HG03039 (cell line): ENCODE data around the gene WAPL.
A peak's percentile ranks its signal among the peaks of the same experiment; 100 is the strongest.
"Not testable (repeated sequence)": the region's sequence is repeated elsewhere in the genome, so short reads cannot be mapped to it uniquely, and the experiment has no call there.

Experiments
- ATAC-seq: cut with Tn5 transposase; IDR thresholded peaks from one replicate; pipeline ENCODE4 v1.9.1; 2021; ENCODE audit warnings: mild to moderate bottlenecking, moderate library complexity; ENCODE audit not compliant: unreplicated experiment

WAPL gene

DNA sequence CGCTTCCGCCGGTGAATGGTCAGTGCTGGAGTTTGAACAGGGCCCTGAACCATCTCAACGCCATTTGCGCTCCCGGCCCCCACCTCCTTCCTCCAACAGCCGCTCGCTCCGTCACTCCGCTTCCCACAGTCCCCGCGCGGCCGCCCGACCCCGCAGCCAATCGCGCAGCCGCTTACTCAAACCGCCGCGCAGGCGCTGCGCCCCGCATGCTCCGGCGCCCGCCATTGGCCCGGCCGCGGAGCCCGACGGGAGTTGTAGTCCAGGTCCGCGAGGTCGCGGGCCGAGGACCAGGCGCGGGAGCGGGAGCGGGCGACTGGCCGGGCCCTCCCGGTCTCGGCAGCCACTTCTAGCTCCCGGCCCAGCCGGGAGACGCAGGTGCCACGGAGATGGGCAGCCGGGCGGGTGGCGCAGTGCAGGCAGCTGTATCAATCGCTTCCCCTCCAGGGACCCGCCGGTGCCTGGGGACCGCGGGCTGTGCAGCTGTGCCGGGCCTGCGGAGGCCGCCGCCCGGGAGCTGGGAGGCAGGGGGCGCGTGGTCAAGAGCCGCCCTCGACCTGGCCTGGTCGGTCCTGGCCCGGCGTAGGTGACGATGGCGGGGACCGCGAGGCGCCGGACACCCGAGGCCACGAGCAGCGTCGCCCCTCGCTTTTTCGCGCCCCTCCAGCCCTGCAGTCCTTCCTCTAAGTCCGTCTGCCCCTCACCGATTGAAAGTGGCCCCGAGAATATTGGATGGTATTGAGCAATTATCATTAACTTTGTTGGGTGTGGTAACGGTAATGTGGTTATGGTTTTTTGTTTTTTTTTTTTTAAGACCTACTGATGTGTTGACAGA lies at the start of gene WAPL:
TSS of gene WAPL (minus strand) at position 115 of the 832 bp plus-strand sequence. CDS start 3,723 bp downstream, outside the sequence.
- peak; percentile 96 for ATAC-seq

DNA sequence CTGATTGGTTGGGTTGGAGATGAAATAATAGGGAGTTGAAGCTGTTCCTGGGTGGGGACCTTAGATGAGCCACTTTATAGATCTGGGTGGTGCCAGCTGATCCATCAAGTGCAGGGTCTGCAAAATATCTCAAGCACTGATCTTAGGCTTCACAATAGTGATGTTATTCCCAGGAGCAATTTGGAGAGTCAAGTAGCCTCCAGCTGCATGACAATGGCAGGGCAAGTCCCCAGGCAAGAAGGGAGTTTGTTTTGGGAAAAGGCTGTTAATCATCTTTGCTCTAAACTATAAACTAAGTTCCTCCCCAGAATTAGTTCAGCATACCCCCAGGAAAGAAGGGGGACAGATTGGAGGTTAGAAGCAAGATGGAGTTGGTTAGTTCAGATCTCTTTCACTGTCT lies 47.7 kb upstream of the WAPL start:
- no peak for ATAC-seq

- ATAC-seq, result not testable (repeated sequence)
Measured at GRCh38 chr10:86566518-86566917, 44.9 kb upstream of the WAPL start.

- ATAC-seq, result not testable (repeated sequence)
Measured at GRCh38 chr10:86563338-86563737, 41.7 kb upstream of the WAPL start.

GRCh38 chr10:86558695-86559094 lies 37.1 kb upstream of the WAPL start:
- not testable (repeated sequence) for ATAC-seq

DNA sequence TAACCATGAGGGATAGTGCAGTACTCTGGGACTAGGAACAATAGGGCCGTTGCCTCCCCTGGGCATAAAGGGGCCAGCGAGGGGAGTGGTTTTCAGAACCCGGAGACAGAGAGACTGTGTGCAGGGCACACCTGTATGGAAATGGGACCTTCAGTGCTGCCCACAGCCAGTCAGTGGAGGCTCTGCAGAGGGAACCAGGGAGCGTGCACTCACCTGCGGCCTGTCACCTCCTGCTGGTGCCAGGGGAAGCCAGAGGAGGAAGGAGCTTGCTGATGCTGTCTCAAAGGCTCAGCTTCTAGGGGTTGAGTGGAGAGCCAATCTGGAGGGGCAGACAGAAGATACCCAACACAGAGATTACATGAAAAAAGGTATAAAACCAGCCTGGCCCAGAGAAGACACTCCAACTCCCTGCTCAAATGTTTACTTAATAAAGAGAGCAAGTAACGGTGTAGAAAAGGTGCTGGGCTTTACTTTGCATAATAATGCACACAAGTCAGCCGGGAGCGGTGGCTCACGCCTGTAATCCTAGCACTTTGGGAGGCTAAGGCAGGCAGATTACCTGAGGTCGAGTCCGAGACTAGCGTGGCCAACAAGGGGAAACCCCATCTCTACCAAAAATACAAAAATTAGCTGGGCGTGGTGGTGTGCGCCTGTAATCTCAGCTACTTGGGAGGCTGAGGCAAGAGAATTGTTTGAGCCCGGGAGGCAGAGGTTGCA lies 35.5 kb upstream of the WAPL start:
- no peak for ATAC-seq

DNA sequence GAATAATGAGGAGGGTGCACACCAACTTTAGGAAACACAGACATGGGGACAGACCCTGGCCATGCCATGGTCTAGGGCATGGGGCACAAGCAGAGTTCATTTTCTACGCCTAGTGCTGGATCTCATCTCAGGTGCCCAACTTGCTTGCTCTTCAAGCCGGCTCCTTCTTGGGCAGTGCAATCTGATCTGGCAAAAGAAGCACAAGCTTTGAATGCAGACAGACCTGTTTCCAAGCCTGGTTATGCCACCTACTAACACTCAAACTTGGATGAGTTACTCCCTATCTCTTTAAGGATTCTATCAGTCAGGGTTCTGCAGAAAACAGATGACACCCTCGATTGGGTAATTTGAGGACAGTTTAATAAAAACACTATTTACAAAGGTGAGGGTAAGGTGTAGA lies 34.9 kb upstream of the WAPL start:
- ATAC-seq, result no peak

GRCh38 chr10:86553639-86554038 lies 32.0 kb upstream of the WAPL start:
- ATAC-seq, result no peak

DNA sequence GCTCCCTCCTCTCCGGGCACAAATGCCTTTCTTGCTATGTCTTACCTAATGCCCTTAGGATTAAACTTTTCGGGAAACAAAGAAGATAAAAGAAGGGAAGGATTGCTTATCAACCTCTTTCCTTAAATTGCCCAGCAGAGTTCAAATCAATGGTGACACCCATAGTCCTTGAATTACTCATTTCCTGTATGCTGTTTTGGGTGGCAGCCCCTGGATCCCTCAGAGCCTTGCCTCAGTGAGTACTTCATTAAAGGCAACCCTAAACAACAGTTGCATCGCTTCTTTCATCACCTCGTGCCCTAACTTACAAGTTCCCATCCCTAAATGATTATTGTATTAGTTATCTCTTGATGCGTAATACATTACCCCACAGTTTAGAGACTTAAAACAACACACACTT lies 31.6 kb upstream of the WAPL start:
- no peak for ATAC-seq

DNA sequence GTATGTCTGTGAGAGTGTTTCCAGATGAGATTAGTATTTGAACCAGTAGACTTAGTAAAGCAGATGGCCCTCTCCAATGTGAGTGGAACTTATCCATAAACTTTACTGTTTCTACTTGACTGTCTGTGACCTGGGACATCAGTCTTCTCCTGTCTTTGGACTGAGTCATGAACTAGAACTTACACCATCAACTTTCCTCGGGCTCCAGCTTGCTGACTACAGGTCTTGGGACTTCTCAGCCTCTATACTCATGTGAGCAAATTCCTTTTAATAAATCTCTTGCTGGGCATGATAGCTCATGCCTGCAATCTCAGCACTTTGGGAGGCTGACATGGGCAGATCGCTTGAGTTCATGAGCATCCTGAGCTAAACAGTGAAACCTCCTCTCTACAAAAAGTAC lies 25.7 kb upstream of the WAPL start:
- ATAC-seq, result no peak

GRCh38 chr10:86545101-86545500 lies 23.5 kb upstream of the WAPL start:
- no peak for ATAC-seq

- no peak for ATAC-seq
Measured at GRCh38 chr10:86540016-86540415, 18.4 kb upstream of the WAPL start.

DNA sequence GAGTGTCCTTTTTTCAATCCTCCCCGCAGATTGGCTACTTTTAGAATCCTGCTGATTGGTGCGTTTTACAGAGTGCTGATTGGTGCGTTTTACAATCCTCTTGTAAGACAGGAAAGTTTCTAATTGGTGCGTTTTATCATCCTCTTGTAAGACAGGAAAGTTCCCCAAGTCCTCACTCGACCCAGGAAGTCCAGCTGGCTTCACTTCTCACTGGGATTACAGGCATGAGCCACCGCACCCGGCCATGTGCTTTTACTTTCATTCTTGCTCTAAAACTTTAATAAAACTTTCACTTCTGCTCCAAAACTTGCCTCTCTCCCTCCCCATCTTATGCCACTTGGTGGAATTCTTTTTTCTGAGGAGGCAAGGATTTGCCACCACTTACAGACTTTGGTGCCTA lies 17.0 kb upstream of the WAPL start:
- ATAC-seq, result no peak

GRCh38 chr10:86538040-86538439 lies 16.4 kb upstream of the WAPL start:
- not testable (repeated sequence) for ATAC-seq

GRCh38 chr10:86536294-86536861 lies 14.8 kb upstream of the WAPL start:
- no peak for ATAC-seq

DNA sequence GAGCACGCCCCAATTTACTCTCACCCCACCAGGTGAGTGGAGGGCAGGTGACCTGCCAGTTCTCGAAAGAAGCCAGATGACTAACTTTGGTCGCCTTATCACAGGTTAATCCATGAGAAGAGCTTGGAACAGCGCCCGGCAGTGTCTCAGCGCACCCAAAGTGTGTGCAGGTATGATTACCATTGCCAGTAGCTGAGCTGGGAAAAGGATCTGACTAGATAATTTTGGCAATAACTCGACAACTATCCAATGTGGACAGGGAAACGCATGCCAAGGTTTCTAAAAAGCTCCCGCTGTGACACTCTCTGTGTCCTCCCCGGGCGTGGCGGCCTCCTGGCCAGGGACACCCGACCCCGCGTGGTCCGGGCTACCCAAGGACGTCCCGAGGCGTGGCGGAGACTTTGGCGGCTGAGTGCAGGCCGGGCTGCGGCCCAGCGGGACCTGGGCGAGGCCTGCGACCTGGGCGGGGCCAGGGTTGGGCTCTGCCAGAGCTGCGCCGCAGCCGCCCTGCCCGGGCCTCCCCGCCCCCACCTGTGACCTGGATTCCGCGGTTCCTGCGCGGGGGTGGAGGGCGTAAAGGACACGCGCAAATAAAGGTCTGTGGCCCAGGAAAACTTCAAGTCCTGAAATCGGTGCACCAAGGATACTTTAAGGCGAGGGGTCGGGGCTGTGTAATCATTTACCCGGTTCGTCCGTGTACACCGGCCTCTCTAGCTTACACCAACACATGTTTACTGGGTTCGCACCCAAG lies 13.7 kb upstream of the WAPL start:
- peak; percentile 82 for ATAC-seq

DNA sequence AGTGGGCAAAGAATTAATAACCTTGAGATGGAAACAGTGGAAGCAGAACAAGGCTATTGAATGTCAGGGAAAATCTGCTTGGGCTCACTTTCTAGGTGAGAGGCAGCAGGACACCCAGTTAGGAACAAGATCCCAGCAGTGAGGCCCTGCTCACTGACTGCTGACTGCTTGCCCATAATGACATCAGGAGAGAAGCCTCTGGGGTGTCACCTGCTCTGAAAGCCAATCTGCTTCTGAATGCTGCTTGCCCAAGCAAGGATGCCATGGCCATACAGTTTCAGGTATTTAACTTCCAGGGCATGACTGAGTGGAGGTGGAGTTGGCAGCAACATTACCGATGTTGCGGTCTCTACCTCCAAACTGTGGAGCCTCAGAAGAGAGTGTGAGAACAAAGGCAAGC lies 11.7 kb upstream of the WAPL start:
- ATAC-seq, result no peak

DNA sequence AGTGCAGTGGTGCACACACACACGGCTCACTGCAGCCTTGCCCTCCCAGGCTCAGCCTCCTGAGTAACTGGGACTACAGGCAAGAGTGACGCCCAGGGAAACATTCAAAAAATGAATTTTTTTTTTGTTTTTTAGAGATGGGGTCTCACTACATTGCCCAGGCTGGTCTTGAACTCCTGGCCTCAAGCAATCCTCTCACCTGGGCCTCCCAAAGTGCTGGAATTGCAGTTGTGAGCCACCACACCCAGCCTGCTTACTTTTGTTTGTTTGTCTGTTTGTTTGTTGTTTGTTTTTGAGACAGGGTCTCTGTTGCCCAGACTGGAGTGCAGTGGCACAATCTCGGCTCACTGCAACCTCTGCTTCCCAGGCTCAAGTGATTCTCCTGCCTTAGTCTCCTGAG lies 7.1 kb upstream of the WAPL start:
- ATAC-seq, result not testable (repeated sequence)

DNA sequence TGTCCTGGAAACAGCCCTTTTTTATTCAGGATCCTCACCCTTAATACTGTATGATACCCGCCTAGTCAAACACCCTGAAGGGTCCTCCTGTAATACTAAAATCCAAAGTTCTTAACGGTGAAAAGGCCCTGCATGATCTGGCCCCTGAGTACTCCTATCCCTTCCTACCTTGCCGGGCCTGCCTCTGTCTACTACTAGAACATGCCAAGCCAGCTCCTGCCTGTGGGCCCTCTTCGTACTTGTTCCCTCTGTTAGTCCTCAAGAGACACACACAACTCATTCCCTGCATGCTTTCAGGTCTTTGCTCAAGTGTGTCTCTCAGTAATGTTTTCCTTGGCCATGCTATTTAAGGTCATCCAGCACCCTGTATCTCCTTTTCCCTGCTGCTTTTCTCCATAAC lies 5.0 kb upstream of the WAPL start:
- no peak for ATAC-seq

DNA sequence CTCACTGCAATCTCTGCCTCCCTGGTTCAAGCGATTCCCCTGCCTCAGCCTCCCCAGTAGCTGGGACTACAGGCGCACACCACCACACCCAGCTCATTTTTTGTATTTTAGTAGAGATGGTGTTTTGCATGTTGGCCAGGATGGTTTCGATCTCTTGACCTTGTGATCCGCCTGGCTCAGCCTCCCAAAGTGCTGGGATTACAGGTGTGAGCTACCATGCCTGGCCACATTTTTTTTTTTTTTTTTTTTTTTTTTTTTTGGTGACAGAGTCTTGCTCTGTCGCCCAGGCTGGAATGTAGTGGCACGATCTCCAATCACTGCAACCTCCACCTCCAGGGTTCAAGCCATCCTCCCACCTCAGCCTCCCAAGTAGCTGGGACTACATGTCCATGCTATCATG lies 4.1 kb upstream of the WAPL start:
- not testable (repeated sequence) for ATAC-seq
